Aorta (tissue), 5 donors: Measurements from ENCODE around the gene SLC7A6OS. TPM values are rescaled to one million over a fixed set of nuclear protein-coding genes. Genes with fewer than 3 reads are reported as not detected.

Source experiments
- ATAC-seq: fragments of 200-7000 bp; cut with Tn5 transposase; one replicate; pipeline ENCODE4 v1.9.1; 2022; ENCODE audit warnings: moderate library complexity; ENCODE audit not compliant: low FRiP score
- DNase-seq, 2 donors: peaks; one replicate each; pipeline ENCODE4 v3.0.0-alpha.2; 2020
- H3K27ac ChIP-seq, 2 donors: one replicate each; pipeline ENCODE4 v1.5.1; 2013; ENCODE audit warnings: low read length in 2 of 2, mild to moderate bottlenecking in 2 of 2, moderate library complexity in 2 of 2, control low read depth in 1 of 2, inconsistent platforms in 1 of 2, low read depth in 1 of 2
- H3K27me3 ChIP-seq, 2 donors: one replicate each; pipeline ENCODE4 v1.6.1; 2013; ENCODE audit warnings: control low read depth in 1 of 2, low read length in 1 of 2, mild to moderate bottlenecking in 1 of 2, moderate library complexity in 1 of 2; ENCODE audit not compliant: insufficient read depth in 2 of 2, control insufficient read depth in 1 of 2
- H3K36me3 ChIP-seq, 2 donors: one replicate each; pipeline ENCODE4 v1.6.1; 2013; ENCODE audit warnings: control low read depth in 1 of 2, low read length in 1 of 2, mild to moderate bottlenecking in 1 of 2; ENCODE audit not compliant: insufficient read depth in 2 of 2, control insufficient read depth in 1 of 2
- H3K4me1 ChIP-seq, 2 donors: one replicate each; pipeline ENCODE4 v1.6.1; 2013; ENCODE audit warnings: low read length in 2 of 2, control low read depth in 1 of 2, mild to moderate bottlenecking in 1 of 2, moderate library complexity in 1 of 2; ENCODE audit not compliant: insufficient read depth in 2 of 2, control insufficient read depth in 1 of 2
- H3K4me3 ChIP-seq, 2 donors: one replicate each; pipeline ENCODE4 v1.5.1; 2013; ENCODE audit warnings: low read length in 2 of 2, control low read depth in 1 of 2, mild to moderate bottlenecking in 1 of 2
- H3K9me3 ChIP-seq: one replicate; pipeline ENCODE4 v1.6.1; 2013; ENCODE audit warnings: mild to moderate bottlenecking, low read length; ENCODE audit not compliant: control insufficient read depth
- WGBS, 2 donors: extraction: QIAGEN DNeasy Blood & Tissue Kit; methylation state at CpG; one replicate each; pipeline ENCODE4 v1.1.7; 2013; 5-methylcytosine and 5-hydroxymethylcytosine counted together
- intact Hi-C, 2 donors: fragments of 100-400 bp; cut with DNase I; formaldehyde crosslinking; loops; one replicate each; pipeline versions ENCODE4 v1.14.2 to v1.15.0; 2022
- polyA plus RNA-seq, 2 donors: library from polyadenylated mRNA; stranded (reverse); fragments of 200-250 nt; gene quantifications; one replicate each; pipeline ENCODE4 v1.2.3, GENCODE V29; 2013
- total RNA-seq, 2 donors: library from RNA; stranded (reverse); fragmentation: NEBNext Ultra II Directional; extraction: Animal tissue kit (Norgen Biotek cat#: 25700); gene quantifications; one replicate each; pipeline ENCODE4 v1.2.1, GENCODE V29; 2021
- donor health status: healthy with polysubstance abuse.
- donor health status: Bipolar disorder and iron deficiency.
- donor health status: DM: no; HTN: no; CAD: no.
- donor health status: DM: no; HTN: no; CAD: no.
- donor health status: DM: yes; HTN: yes; CAD: no.

The SLC7A6OS gene
- total and polyA plus RNA-seq, 4 donors: 4.0 to 21.1 (median 11.0) TPM

DNA sequence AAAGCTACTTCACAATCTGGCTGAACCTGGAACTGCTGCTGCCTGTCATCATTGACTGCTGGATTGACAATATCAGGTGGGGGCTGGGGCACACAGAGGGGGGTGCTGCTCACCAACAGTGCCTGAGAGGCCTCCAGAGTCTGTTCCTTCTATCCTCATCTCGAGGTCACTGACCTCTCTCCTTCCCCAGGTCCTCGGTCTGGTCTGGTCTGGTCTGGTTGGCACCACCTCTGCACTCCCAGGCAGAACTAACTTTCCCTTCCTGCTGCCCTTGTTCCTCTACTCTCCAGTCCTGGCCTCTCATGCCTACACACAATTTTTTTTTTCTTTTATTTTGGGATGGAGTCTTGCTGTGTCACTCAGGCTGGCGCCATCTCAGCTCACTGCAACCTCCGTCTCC lies 61.4 kb downstream of the SLC7A6OS start:
- Histone ChIP-seq H3K4me1 (no peaks in the 10 kb centered on the region), H3K27ac (no peak overlapping the region), H3K4me3 (no peak overlapping the region), H3K36me3 (peaks cover 0 to 2% of the 10 kb centered on the region in 2 donors), H3K9me3 (no peaks in the 10 kb centered on the region), H3K27me3 (no peaks in the 10 kb centered on the region)
- WGBS, 2 donors: 90 to 91% methylated on average over 4 of the region's 4 CpGs
- intact Hi-C loops: loop anchor here in 1 of 2 donors (5.0 kb wide), 1 partner anchor 63 kb away; the partner anchor contains the start of genes PRMT7 and SLC7A6OS
- ATAC-seq (no peak), DNase-seq (no peak)

Other genes starting within 250 kb of the SLC7A6OS start
- gene NFATC3, start 225.6 kb downstream of the SLC7A6OS start, total RNA-seq: 10 to 100 TPM; 38.1 to 48.4 TPM
- 10 to 100 TPM; 10.3 to 10.4 TPM for gene NFATC3, start 225.6 kb downstream of the SLC7A6OS start, polyA plus RNA-seq
- under 1 TPM; 0.36 to 0.60 TPM for gene ESRP2, start 74.8 kb downstream of the SLC7A6OS start, total RNA-seq
- 1 to 10 TPM in 1 of 2 donors, under 1 TPM in 1; 0.03 to 2.3 TPM for gene ESRP2, start 74.8 kb downstream of the SLC7A6OS start, polyA plus RNA-seq
- gene PLA2G15, start 65.6 kb downstream of the SLC7A6OS start, total RNA-seq: 10 to 100 TPM; 13.6 to 28.4 TPM
- gene PLA2G15, start 65.6 kb downstream of the SLC7A6OS start, polyA plus RNA-seq: 1 to 10 TPM; 7.2 to 7.5 TPM
- gene SLC7A6, start 46.4 kb downstream of the SLC7A6OS start, total RNA-seq: 10 to 100 TPM; 47.0 to 52.4 TPM
- gene SLC7A6, start 46.4 kb downstream of the SLC7A6OS start, polyA plus RNA-seq: 10 to 100 TPM in 1 of 2 donors, 1 to 10 TPM in 1; 2.4 to 12.8 TPM
- gene PRMT7, start 73 bp upstream of the SLC7A6OS start, total RNA-seq: 10 to 100 TPM; 21.4 to 41.7 TPM
- 10 to 100 TPM; 11.0 to 99.2 TPM for gene PRMT7, start 73 bp upstream of the SLC7A6OS start, polyA plus RNA-seq
- 1 to 10 TPM in 1 of 2 donors, under 1 TPM in 1; 0.29 to 1.1 TPM for gene SMPD3, start 137.6 kb upstream of the SLC7A6OS start, total RNA-seq
- gene SMPD3, start 137.6 kb upstream of the SLC7A6OS start, polyA plus RNA-seq: 1 to 10 TPM in 1 of 2 donors, not detected in 1; 7.5 TPM
- 10 to 100 TPM; 17.1 to 31.0 TPM for gene ZFP90, start 228.3 kb upstream of the SLC7A6OS start, total RNA-seq
- 10 to 100 TPM in 1 of 2 donors, 1 to 10 TPM in 1; 7.9 to 13.0 TPM for gene ZFP90, start 228.3 kb upstream of the SLC7A6OS start, polyA plus RNA-seq